GM04503 (cell line): ENCODE measurements around the gene SRSF10.
"Not testable (repeated sequence)": the region's sequence is repeated elsewhere in the genome, so short reads cannot be mapped to it uniquely, and the experiment has no call there.

ENCODE experiments used
- DNase-seq: peaks from one replicate; pipeline ENCODE4 v3.0.0-alpha.2; 2012; ENCODE audit warnings: low read depth

SRSF10 gene

GRCh38 chr1:23997812-23998211, 17.7 kb upstream of the SRSF10 start:
- DNase-seq, result no peak

GRCh38 chr1:23996700-23997229, 16.6 kb upstream of the SRSF10 start:
- DNase-seq, result no peak

- DNase-seq, result no peak
Observed at GRCh38 chr1:23995431-23995837, 15.3 kb upstream of the SRSF10 start.

- not testable (repeated sequence) for DNase-seq
Observed at GRCh38 chr1:23992011-23992410, 11.9 kb upstream of the SRSF10 start.

- DNase-seq, result no peak
Observed at GRCh38 chr1:23989263-23989662, 9.1 kb upstream of the SRSF10 start.

- not testable (repeated sequence) for DNase-seq
Observed at GRCh38 chr1:23987038-23987437, 6.9 kb upstream of the SRSF10 start.

- peak; percentile 71 for DNase-seq
Observed at GRCh38 chr1:23984417-23985186, 4.5 kb upstream of the SRSF10 start.

- DNase-seq, result no peak
Observed at GRCh38 chr1:23980728-23981070, 572 bp upstream of the SRSF10 start.

- no peak for DNase-seq
Observed at GRCh38 chr1:23979387-23979880, 693 bp downstream of the SRSF10 start.

GRCh38 chr1:23978805-23979204, 1.3 kb downstream of the SRSF10 start:
- no peak for DNase-seq

GRCh38 chr1:23977854-23978191, 2.3 kb downstream of the SRSF10 start:
- no peak for DNase-seq

GRCh38 chr1:23977187-23977853, 2.8 kb downstream of the SRSF10 start:
- no peak for DNase-seq

GRCh38 chr1:23967871-23968270, 12.3 kb downstream of the SRSF10 start:
- no peak for DNase-seq

- no peak for DNase-seq
Observed at GRCh38 chr1:23966973-23967493, 13.1 kb downstream of the SRSF10 start.

GRCh38 chr1:23964790-23965740, 15.1 kb downstream of the SRSF10 start:
- no peak for DNase-seq

- DNase-seq, result no peak
Observed at GRCh38 chr1:23964235-23964668, 15.9 kb downstream of the SRSF10 start.

GRCh38 chr1:23963617-23964234, 16.4 kb downstream of the SRSF10 start:
- no peak for DNase-seq

GRCh38 chr1:23960291-23961020, 19.7 kb downstream of the SRSF10 start:
- no peak for DNase-seq

- peak; percentile 73 for DNase-seq
Observed at GRCh38 chr1:23959461-23960290, 20.5 kb downstream of the SRSF10 start, which contains the start of gene PNRC2. Gene PNRC2, plus strand, starts transcription at chr1:23959828. Its CDS starts 1,630 bp downstream, at chr1:23961458.
